IMR-90 (cell line): ENCODE results near the gene C11orf42. TPM values are rescaled to one million over a fixed set of nuclear protein-coding genes. Genes with fewer than 3 reads are reported as not detected.

Experiments used
- ATAC-seq: fragments of 200-7000 bp; cut with Tn5 transposase; 2 replicates; pipeline ENCODE4 v1.9.1; 2020; ENCODE audit warnings: low read depth, mild to moderate bottlenecking, moderate library complexity
- BruUV-seq: library from RNA; stranded (reverse); fragments of 400-500 nt; replicated peaks from 2 replicates; lab custom pipeline; 2021; lab: Mats Ljungman, UMichigan
- CTCF ChIA-PET: fragments of 300-600 bp; formaldehyde crosslinking; extraction: SDS; loops from one replicate; lab custom pipeline; 2021; ENCODE audit warnings: antibody characterized with exemption; lab: Yijun Ruan, JAX
- POLR2A ChIA-PET: fragments of 300-600 bp; sonication (Branson Sonifier 250); formaldehyde crosslinking; loops from one replicate; lab custom pipeline; 2022; ENCODE audit warnings: antibody characterized with exemption; ENCODE audit not compliant: unreplicated experiment; lab: Charles Lee
- DNase-seq: peaks from one replicate; pipeline ENCODE4 v3.0.0; 2013
- H2AFZ ChIP-seq: replicated peaks from 2 replicates; pipeline ENCODE3; 2013; ENCODE audit warnings: low read length, mild to moderate bottlenecking; ENCODE audit not compliant: poor library complexity
- H2AK5ac ChIP-seq: 2 replicates; pipeline ENCODE4 v1.6.1; 2013; ENCODE audit warnings: low read depth, low read length, inconsistent platforms
- H2AK9ac ChIP-seq: replicated peaks from 2 replicates; pipeline ENCODE3; 2013; ENCODE audit warnings: mild to moderate bottlenecking, low read depth, low read length, moderate library complexity; ENCODE audit not compliant: poor library complexity
- H2BK120ac ChIP-seq: 2 replicates; pipeline ENCODE4 v1.6.1; 2013; ENCODE audit warnings: low read depth, low read length, inconsistent platforms
- H2BK15ac ChIP-seq: 3 replicates; pipeline ENCODE4 v1.6.1; 2013; ENCODE audit warnings: low read depth, low read length, inconsistent platforms
- H2BK20ac ChIP-seq: 2 replicates; pipeline ENCODE4 v1.6.1; 2013; ENCODE audit warnings: low read depth, mild to moderate bottlenecking, inconsistent platforms, low read length, moderate library complexity
- H2BK5ac ChIP-seq: 2 replicates; pipeline ENCODE4 v1.6.1; 2013; ENCODE audit warnings: mild to moderate bottlenecking, low read depth, low read length, inconsistent platforms; ENCODE audit not compliant: poor library complexity, severe bottlenecking
- H3K14ac ChIP-seq: replicated peaks from 2 replicates; pipeline ENCODE4 v1.6.1; 2013; ENCODE audit warnings: low read depth, low read length, inconsistent platforms
- H3K18ac ChIP-seq: 2 replicates; pipeline ENCODE4 v1.6.1; 2013; ENCODE audit warnings: low read depth, low read length, control low read depth
- H3K23ac ChIP-seq: 2 replicates; pipeline ENCODE4 v1.6.1; 2013; ENCODE audit warnings: low read depth, low read length, inconsistent platforms
- H3K27ac ChIP-seq: 2 replicates; pipeline ENCODE4 v1.5.1; 2013; ENCODE audit warnings: mild to moderate bottlenecking, control low read depth, low read length; ENCODE audit not compliant: insufficient read depth
- H3K27me3 ChIP-seq: 2 replicates; pipeline ENCODE4 v1.6.1; 2013; ENCODE audit warnings: low read length; ENCODE audit not compliant: control insufficient read depth, insufficient read depth
- H3K36me3 ChIP-seq: 2 replicates; pipeline ENCODE4 v1.6.1; 2013; ENCODE audit warnings: low read length, mixed read lengths; ENCODE audit not compliant: control insufficient read depth, insufficient read depth
- H3K4ac ChIP-seq: 2 replicates; pipeline ENCODE4 v1.6.1; 2013; ENCODE audit warnings: low read depth, low read length, inconsistent platforms
- H3K4me1 ChIP-seq: 2 replicates; pipeline ENCODE4 v1.6.1; 2013; ENCODE audit warnings: low read length, mixed read lengths; ENCODE audit not compliant: control insufficient read depth, insufficient read depth
- H3K4me2 ChIP-seq: 2 replicates; pipeline ENCODE4 v1.6.1; 2013; ENCODE audit warnings: low read depth, mild to moderate bottlenecking, control low read depth, low read length, moderate library complexity
- H3K4me3 ChIP-seq: 2 replicates; pipeline ENCODE4 v1.5.1; 2013; ENCODE audit warnings: low read depth, mild to moderate bottlenecking, control low read depth, low read length, moderate library complexity; ENCODE audit not compliant: insufficient read depth
- H3K56ac ChIP-seq: 2 replicates; pipeline ENCODE4 v1.6.1; 2013; ENCODE audit warnings: low read length, inconsistent platforms; ENCODE audit not compliant: insufficient read depth; ENCODE audit errors: extremely low read depth
- H3K79me1 ChIP-seq, 2 experiments: 2 replicates each; pipeline ENCODE4 v1.6.1; 2013; ENCODE audit warnings: low read length in 2 of 2, inconsistent platforms in 1 of 2, low read depth in 1 of 2
- H3K9ac ChIP-seq: 2 replicates; pipeline ENCODE4 v1.6.1; 2013; ENCODE audit warnings: low read depth, low read length, control low read depth
- H3K9me1 ChIP-seq: 2 replicates; pipeline ENCODE4 v1.6.1; 2013; ENCODE audit warnings: low read length, inconsistent platforms; ENCODE audit not compliant: insufficient read depth
- H3K9me3 ChIP-seq: 2 replicates; pipeline ENCODE4 v1.6.1; 2013; ENCODE audit warnings: low read length; ENCODE audit not compliant: control insufficient read depth, insufficient read depth
- H4K20me1 ChIP-seq: 2 replicates; pipeline ENCODE4 v1.6.1; 2013; ENCODE audit warnings: low read length, inconsistent platforms; ENCODE audit not compliant: insufficient read depth
- H4K5ac ChIP-seq: 2 replicates; pipeline ENCODE4 v1.6.1; 2013; ENCODE audit warnings: mild to moderate bottlenecking, low read depth, low read length, control low read depth
- H4K8ac ChIP-seq, 2 experiments: 2 replicates each; pipeline ENCODE4 v1.6.1; 2013; ENCODE audit warnings: low read depth in 2 of 2, low read length in 2 of 2, control low read depth in 1 of 2, inconsistent platforms in 1 of 2
- H4K91ac ChIP-seq: 2 replicates; pipeline ENCODE4 v1.6.1; 2013; ENCODE audit warnings: low read depth, low read length, inconsistent platforms; ENCODE audit not compliant: insufficient read depth
- BHLHE40 ChIP-seq: fragments of 150-350 bp; IDR thresholded peaks from 2 replicates; pipeline ENCODE4 v1.6.1; 2016; ENCODE audit warnings: mild to moderate bottlenecking, low read depth, low read length
- CEBPB ChIP-seq: IDR thresholded peaks from 2 replicates; pipeline ENCODE4 v1.6.1; 2012; ENCODE audit warnings: low read depth, low read length, improper control_type of control experiment
- CHD1 ChIP-seq: IDR thresholded peaks from 2 replicates; pipeline ENCODE4 v1.6.1; 2012; ENCODE audit warnings: low read depth, low read length, improper control_type of control experiment
- CTCF ChIP-seq: conservative IDR thresholded peaks from 2 replicates; pipeline ENCODE4 v1.5.1; 2012; ENCODE audit warnings: mild to moderate bottlenecking, low read depth, low read length, improper control_type of control experiment
- FOS ChIP-seq: fragments of 150-350 bp; IDR thresholded peaks from 2 replicates; pipeline ENCODE4 v1.6.1; 2016; ENCODE audit warnings: low read depth, low read length
- MAFK ChIP-seq: IDR thresholded peaks from 2 replicates; pipeline ENCODE4 v1.6.1; 2012; ENCODE audit warnings: low read depth, low read length, improper control_type of control experiment
- MAZ ChIP-seq: IDR thresholded peaks from 2 replicates; pipeline ENCODE4 v1.6.1; 2012; ENCODE audit warnings: low read depth, mild to moderate bottlenecking, low read length, improper control_type of control experiment, moderate library complexity, borderline replicate concordance
- MXI1 ChIP-seq: IDR thresholded peaks from 2 replicates; pipeline ENCODE4 v1.6.1; 2012; ENCODE audit warnings: low read depth, mild to moderate bottlenecking, low read length, moderate library complexity, borderline replicate concordance
- NFE2L2 ChIP-seq: fragments of 150-350 bp; IDR thresholded peaks from 2 replicates; pipeline ENCODE4 v1.6.1; 2016; ENCODE audit warnings: low read depth, mild to moderate bottlenecking, low read length
- POLR2A ChIP-seq: IDR thresholded peaks from 2 replicates; pipeline ENCODE4 v1.6.1; 2012; ENCODE audit warnings: mild to moderate bottlenecking, low read depth, low read length
- RAD21 ChIP-seq: IDR thresholded peaks from 2 replicates; pipeline ENCODE4 v1.6.1; 2012; ENCODE audit warnings: low read length, improper control_type of control experiment
- RFX5 ChIP-seq: IDR thresholded peaks from 2 replicates; pipeline ENCODE4 v1.8.0; 2012; ENCODE audit warnings: low read depth, mild to moderate bottlenecking, low read length, moderate library complexity
- SMC3 ChIP-seq: fragments of 150-350 bp; IDR thresholded peaks from 2 replicates; pipeline ENCODE4 v1.6.1; 2016; ENCODE audit warnings: low read depth, mild to moderate bottlenecking, antibody characterized with exemption, low read length, moderate library complexity
- USF2 ChIP-seq: fragments of 150-350 bp; IDR thresholded peaks from 2 replicates; pipeline ENCODE4 v1.6.1; 2017; ENCODE audit warnings: mild to moderate bottlenecking, antibody characterized with exemption, low read length, low read depth
- WGBS, 2 experiments: methylation state at CpG; one replicate each; pipeline versions ENCODE4 v1.1.5 to v1.1.7; 2013; ENCODE audit warnings: missing lambda C conversion rate in 2 of 2; ENCODE audit not compliant: insufficient read length in 1 of 2; ENCODE audit errors: extremely low coverage in 2 of 2; 5-methylcytosine and 5-hydroxymethylcytosine counted together
- dilution Hi-C: fragments of 300-500 bp; cut with HindIII; formaldehyde crosslinking; loops from one replicate; pipeline ENCODE4 v1.14.3; 2018; ENCODE audit warnings: low sequenced_read_pairs; ENCODE audit not compliant: unreplicated experiment
- in situ Hi-C: fragments of 300-500 bp; cut with MboI; formaldehyde crosslinking; loops from 3 replicates; pipeline ENCODE4 v1.14.3; 2019; ENCODE audit warnings: low sequenced_read_pairs, inconsistent platforms, mixed read lengths
- intact Hi-C: fragments of 100-400 bp; cut with micrococcal nuclease; formaldehyde crosslinking; loops from 2 replicates; pipeline ENCODE4 v1.10.0; 2022
- polyA plus RNA-seq, 3 experiments: library from polyadenylated mRNA; depleted of rRNA; stranded (reverse); fragments of >200 nt; gene quantifications; 2 replicates each; pipeline ENCODE4 v1.2.3, GENCODE V29; 2012; ENCODE audit warnings: low replicate concordance in 1 of 3
- total RNA-seq: library from RNA; depleted of rRNA; stranded (reverse); fragments of >200 nt; gene quantifications from 2 replicates; pipeline ENCODE4 v1.2.3, GENCODE V29; 2012
- TF ChIP-seq, protein P1 (sequence below): fragments of 150-350 bp; IDR thresholded peaks from 2 replicates; pipeline ENCODE4 v1.6.1; 2016; ENCODE audit warnings: low read depth, mild to moderate bottlenecking, low read length, moderate library complexity, borderline replicate concordance

The C11orf42 gene
- total and polyA plus RNA-seq, 2 of the 4 experiments (the other 2 are of a cell fraction): not detected

GRCh38 chr11:6156628-6157359 is 48.6 kb upstream of the C11orf42 start:
- H4K91ac ChIP-seq: no peak overlapping the region
- H2AK5ac ChIP-seq: no peak overlapping the region
- no peak overlapping the region for H3K4me3 ChIP-seq
- no peak for ATAC-seq
- no peak for DNase-seq
- no TSS peak for BruUV-seq
- H2AFZ ChIP-seq: no peak overlapping the region
- in situ Hi-C loops: no loop called here
- POLR2A ChIA-PET: no interaction called here
- no peaks in the 10 kb centered on the region for H3K4me1 ChIP-seq
- no peak overlapping the region for H3K4me2 ChIP-seq
- no peak overlapping the region for H2AK9ac ChIP-seq
- H3K56ac ChIP-seq: no peak overlapping the region
- no peaks in the 10 kb centered on the region for H4K20me1 ChIP-seq
- no peaks in the 10 kb centered on the region for H3K9me3 ChIP-seq
- no peak overlapping the region for H3K23ac ChIP-seq
- H3K9ac ChIP-seq: no peak overlapping the region
- dilution Hi-C loops: no loop called here
- H3K18ac ChIP-seq: no peak overlapping the region
- no peaks in the 10 kb centered on the region for H3K36me3 ChIP-seq
- H3K27ac ChIP-seq: no peak overlapping the region
- H2BK5ac ChIP-seq: no peak overlapping the region
- no peak overlapping the region for H3K4ac ChIP-seq
- intact Hi-C loops: no loop called here
- no peak overlapping the region for H2BK120ac ChIP-seq
- H4K5ac ChIP-seq: no peak overlapping the region
- 83% methylated on average over 2 of the region's 7 CpGs; no CpG with 5 or more reads in 1 of the 2 experiments for WGBS, 2 experiments
- CTCF ChIA-PET: no interaction called here
- H3K27me3 ChIP-seq: no peaks in the 10 kb centered on the region
- no peaks in the 10 kb centered on the region for H3K79me1 ChIP-seq
- TF ChIP-seq, protein P1, sequence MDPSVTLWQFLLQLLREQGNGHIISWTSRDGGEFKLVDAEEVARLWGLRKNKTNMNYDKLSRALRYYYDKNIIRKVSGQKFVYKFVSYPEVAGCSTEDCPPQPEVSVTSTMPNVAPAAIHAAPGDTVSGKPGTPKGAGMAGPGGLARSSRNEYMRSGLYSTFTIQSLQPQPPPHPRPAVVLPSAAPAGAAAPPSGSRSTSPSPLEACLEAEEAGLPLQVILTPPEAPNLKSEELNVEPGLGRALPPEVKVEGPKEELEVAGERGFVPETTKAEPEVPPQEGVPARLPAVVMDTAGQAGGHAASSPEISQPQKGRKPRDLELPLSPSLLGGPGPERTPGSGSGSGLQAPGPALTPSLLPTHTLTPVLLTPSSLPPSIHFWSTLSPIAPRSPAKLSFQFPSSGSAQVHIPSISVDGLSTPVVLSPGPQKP: no peak
- no peak for TF ChIP-seq FOS
- no peak for TF ChIP-seq RFX5
- no peak for TF ChIP-seq USF2
- TF ChIP-seq CTCF: no peak
- TF ChIP-seq POLR2A: no peak
- no peak for TF ChIP-seq CHD1
- no peak for TF ChIP-seq MAFK
- no peak for TF ChIP-seq RAD21
- TF ChIP-seq MAZ: no peak
- no peak for TF ChIP-seq BHLHE40
- TF ChIP-seq CEBPB: no peak
- TF ChIP-seq NFE2L2: no peak
- TF ChIP-seq SMC3: no peak
- TF ChIP-seq MXI1: no peak
- no peak overlapping the region for H4K8ac ChIP-seq
- H3K14ac ChIP-seq: no peak overlapping the region
- H3K9me1 ChIP-seq: no peaks in the 10 kb centered on the region
- H2BK15ac ChIP-seq: no peak overlapping the region
- H2BK20ac ChIP-seq: no peak overlapping the region
